Small intestine (tissue), 7 donors: ENCODE measurements around the gene ABR. TPM values are rescaled to one million over a fixed set of nuclear protein-coding genes. Genes with fewer than 3 reads are reported as not detected.
A peak's percentile ranks its signal among the peaks of the same experiment; 100 is the strongest.
"Not testable (repeated sequence)": the region's sequence is repeated elsewhere in the genome, so short reads cannot be mapped to it uniquely, and the experiment has no call there.

Source experiments
- DNase-seq, 2 donors: peaks; one replicate each; pipeline versions ENCODE4 v3.0.0 to v3.0.0-alpha.2; 2013
- FAIRE-seq: peaks from 2 replicates; lab custom pipeline; 2012; peaks lifted over from hg19 to GRCh38; lab: Jason Lieb, UNC
- H3K27ac ChIP-seq, 3 donors: one replicate each; pipeline ENCODE4 v1.5.1; 2013; ENCODE audit warnings: low read length in 2 of 3, mild to moderate bottlenecking in 2 of 3, control low read depth in 1 of 3, inconsistent platforms in 1 of 3, low read depth in 1 of 3, moderate library complexity in 1 of 3
- H3K27me3 ChIP-seq, 3 donors: one replicate each; pipeline ENCODE4 v1.6.1; 2013; ENCODE audit warnings: low read length in 3 of 3, inconsistent platforms in 1 of 3; ENCODE audit not compliant: control insufficient read depth in 3 of 3, insufficient read depth in 3 of 3
- H3K36me3 ChIP-seq, 3 donors: one replicate each; pipeline ENCODE4 v1.6.1; 2013; ENCODE audit warnings: low read length in 3 of 3, inconsistent platforms in 1 of 3, low read depth in 1 of 3, mild to moderate bottlenecking in 1 of 3, moderate library complexity in 1 of 3; ENCODE audit not compliant: control insufficient read depth in 3 of 3, insufficient read depth in 2 of 3
- H3K4me1 ChIP-seq, 3 donors: one replicate each; pipeline ENCODE4 v1.6.1; 2013; ENCODE audit warnings: low read length in 2 of 3, inconsistent platforms in 1 of 3, low read depth in 1 of 3, mild to moderate bottlenecking in 1 of 3, moderate library complexity in 1 of 3; ENCODE audit not compliant: control insufficient read depth in 3 of 3, insufficient read depth in 2 of 3
- H3K4me3 ChIP-seq, 3 donors: one replicate each; pipeline ENCODE4 v1.5.1; 2013; ENCODE audit warnings: low read length in 3 of 3, control low read depth in 1 of 3, inconsistent platforms in 1 of 3, low read depth in 1 of 3, mild to moderate bottlenecking in 1 of 3, moderate library complexity in 1 of 3
- H3K9me3 ChIP-seq, 2 donors: one replicate each; pipeline ENCODE4 v1.6.1; 2013; ENCODE audit warnings: low read depth in 1 of 2, low read length in 1 of 2; ENCODE audit not compliant: control insufficient read depth in 2 of 2, insufficient read depth in 1 of 2
- WGBS, 3 donors: extraction: QIAGEN DNeasy Blood & Tissue Kit; methylation state at CpG; one replicate each; pipeline ENCODE4 v1.1.7; 2013; 5-methylcytosine and 5-hydroxymethylcytosine counted together
- polyA plus RNA-seq, 4 donors: library from polyadenylated mRNA; stranded (reverse) in 3 of 4; unstranded in 1 of 4; fragments of 200-250 nt in 3 of 4; fragments of 120-200 nt in 1 of 4; gene quantifications; one replicate each; pipeline versions ENCODE4 v1.2.1 to v1.2.3, GENCODE V29; 2013
- donor health status: healthy with polysubstance abuse.
- donor health status: control.
- donor health status: control.
- donor health status: Bipolar disorder and iron deficiency.
- donor health status: healthy.

Gene ABR
- polyA plus RNA-seq, 4 donors: 69.8 to 131 (median 83.5) TPM

DNA sequence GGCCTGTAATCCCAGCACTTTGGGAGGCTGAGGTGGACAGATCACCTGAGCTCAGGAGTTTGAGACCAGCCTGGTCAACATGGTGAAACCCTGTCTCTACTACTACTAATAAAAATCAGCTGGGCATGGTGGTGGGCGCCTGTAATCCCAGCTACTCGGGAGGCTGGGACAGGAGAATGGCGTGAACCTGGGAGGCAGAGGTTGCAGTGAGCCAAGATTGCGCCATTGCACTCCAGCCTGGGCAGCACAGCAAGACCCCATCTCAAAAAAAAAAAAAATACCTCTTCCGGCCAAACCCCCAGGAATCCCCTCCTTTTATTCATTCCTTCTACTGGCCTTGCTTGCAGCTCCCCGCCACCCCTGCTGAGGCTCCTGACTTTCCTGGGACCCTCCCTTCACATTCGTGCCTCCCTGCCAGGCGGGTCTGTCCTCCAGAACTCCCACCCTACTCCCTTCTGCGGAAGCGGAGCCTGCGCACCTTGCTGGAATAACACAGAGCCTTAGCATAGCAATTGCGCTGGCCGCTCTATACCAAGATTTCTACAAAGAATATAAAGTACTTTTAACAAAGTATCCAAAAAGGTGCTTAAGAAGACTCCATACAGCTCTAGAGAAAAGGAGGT is 135.3 kb downstream of the ABR start:
- not testable (repeated sequence) for H3K27me3 ChIP-seq, H3K4me1 ChIP-seq, DNase-seq, H3K9me3 ChIP-seq, H3K4me3 ChIP-seq, FAIRE-seq
- Histone ChIP-seq H3K36me3 (peaks cover 3 to 92% (median 10%) of the 10 kb centered on the region in 3 donors), H3K27ac (peak overlapping the region in 1 of 3 donors; percentile 40)
- 92 to 95% (median 92%) methylated on average over 12 to 13 of the region's 13 CpGs for WGBS, 3 donors

- Histone ChIP-seq H3K27me3 (no peaks in the 10 kb centered on the region), H3K4me1 (peaks cover 0 to 3% (median 0%) of the 10 kb centered on the region in 3 donors), H3K36me3 (peaks cover 3 to 93% (median 8%) of the 10 kb centered on the region in 3 donors), H3K4me3 (no peak overlapping the region), H3K27ac (peak overlapping the region in 2 of 3 donors; percentile 40 to 44), H3K9me3 (no peaks in the 10 kb centered on the region)
- FAIRE-seq (no peak), DNase-seq (peak in 1 of 2 donors; percentile 32)
- 56 to 83% (median 81%) methylated on average over 21 of the region's 21 CpGs for WGBS, 3 donors
Measured at GRCh38 chr17:1043601-1044251, 136.1 kb downstream of the ABR start.

DNA sequence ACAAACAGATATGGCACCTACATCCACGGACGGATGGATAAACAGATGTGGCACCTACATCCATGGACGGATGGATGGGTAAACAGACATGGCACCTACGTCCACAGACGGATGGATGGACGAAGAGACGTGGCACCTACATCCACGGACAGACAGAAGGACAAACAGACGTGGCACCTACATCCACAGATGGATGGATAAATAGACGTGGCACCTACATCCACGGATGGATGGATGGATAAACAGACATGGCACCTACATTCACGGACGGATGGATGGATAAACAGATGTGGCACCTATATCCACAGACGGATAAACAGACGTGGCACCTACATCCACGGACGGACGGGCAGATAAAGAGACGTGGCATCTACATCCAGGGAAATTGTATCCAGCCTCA is 137.3 kb downstream of the ABR start:
- H3K4me3 ChIP-seq: no peak overlapping the region
- peaks cover 0 to 3% (median 0%) of the 10 kb centered on the region in 3 donors for H3K4me1 ChIP-seq
- no peaks in the 10 kb centered on the region for H3K9me3 ChIP-seq
- H3K36me3 ChIP-seq: peaks cover 3 to 94% (median 3%) of the 10 kb centered on the region in 3 donors
- DNase-seq: no peak
- H3K27me3 ChIP-seq: no peaks in the 10 kb centered on the region
- WGBS, 3 donors: 90 to 95% (median 95%) methylated on average over 19 of the region's 19 CpGs
- no peak for FAIRE-seq
- no peak overlapping the region for H3K27ac ChIP-seq

DNA sequence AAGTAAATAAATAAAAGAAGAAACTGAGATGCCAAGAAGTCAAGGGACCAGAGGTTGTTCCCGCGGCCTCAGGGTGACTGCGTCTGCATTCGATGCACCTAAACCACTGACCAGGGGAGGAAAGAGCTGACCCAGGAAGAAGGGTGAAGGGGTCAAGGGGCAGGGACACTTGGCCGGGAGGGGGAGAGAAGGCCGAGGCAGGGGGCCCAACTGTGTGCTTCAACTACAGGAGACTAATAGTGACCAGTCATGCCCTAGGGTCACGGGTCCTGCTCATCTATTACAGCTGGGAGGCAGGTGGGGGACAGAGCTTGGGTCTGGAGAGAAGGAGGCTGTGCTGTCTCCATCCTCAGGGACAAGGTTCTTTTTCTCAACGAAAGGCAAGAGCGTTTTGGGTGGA is 138.0 kb downstream of the ABR start:
- H3K27ac ChIP-seq: no peak overlapping the region
- FAIRE-seq (no peak), DNase-seq (no peak)
- H3K4me1 ChIP-seq: no peaks in the 10 kb centered on the region
- H3K4me3 ChIP-seq: no peak overlapping the region
- 92 to 95% (median 93%) methylated on average over 9 of the region's 9 CpGs for WGBS, 3 donors
- H3K27me3 ChIP-seq: no peaks in the 10 kb centered on the region
- H3K36me3 ChIP-seq: peaks cover 3 to 94% (median 3%) of the 10 kb centered on the region in 3 donors
- H3K9me3 ChIP-seq: no peaks in the 10 kb centered on the region

GRCh38 chr17:1040216-1040600 is 139.6 kb downstream of the ABR start:
- WGBS, 3 donors: 66 to 81% (median 78%) methylated on average over 12 to 13 of the region's 13 CpGs

GRCh38 chr17:1039511-1040215 is 140.1 kb downstream of the ABR start:
- peaks cover 3 to 95% (median 4%) of the 10 kb centered on the region in 3 donors for H3K36me3 ChIP-seq
- WGBS, 3 donors: 61 to 86% (median 82%) methylated on average over 23 to 30 of the region's 30 CpGs
- DNase-seq (peak in 1 of 2 donors; percentile 13), FAIRE-seq (no peak)
- H3K27ac ChIP-seq: peak overlapping the region in 2 of 3 donors; percentile 47 to 62
- no peak overlapping the region for H3K4me3 ChIP-seq
- no peaks in the 10 kb centered on the region for H3K4me1 ChIP-seq
- no peaks in the 10 kb centered on the region for H3K27me3 ChIP-seq
- H3K9me3 ChIP-seq: no peaks in the 10 kb centered on the region

More at GRCh38 chr17:1040216-1040600, 139.6 kb downstream of the ABR start:
- Histone ChIP-seq H3K27me3 (no peaks in the 10 kb centered on the region), H3K4me1 (no peaks in the 10 kb centered on the region), H3K27ac (peak overlapping the region in 2 of 3 donors; percentile 47 to 62), H3K4me3 (no peak overlapping the region), H3K36me3 (peaks cover 2 to 94% (median 3%) of the 10 kb centered on the region in 3 donors), H3K9me3 (no peaks in the 10 kb centered on the region)
- FAIRE-seq (no peak), DNase-seq (no peak)

DNA sequence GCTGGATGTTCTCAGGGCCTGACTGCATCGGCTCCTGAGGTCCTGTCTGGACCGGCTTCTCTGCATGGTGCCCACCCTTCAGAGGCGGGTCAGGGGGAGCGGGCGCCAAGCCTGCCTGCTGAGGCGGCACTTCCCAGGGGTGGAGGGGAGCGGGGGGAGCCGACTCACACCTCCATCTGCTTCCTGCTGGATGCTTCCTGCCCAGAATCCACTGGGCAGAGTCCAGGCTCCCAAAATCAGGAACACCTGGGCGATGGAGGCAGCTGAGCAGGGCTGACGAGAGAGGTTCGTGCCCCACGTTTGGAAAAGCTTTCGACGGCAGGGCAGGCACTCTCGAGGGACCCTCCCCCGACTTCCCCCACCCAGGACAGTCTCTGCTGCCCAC is 140.7 kb downstream of the ABR start:
- DNase-seq (no peak), FAIRE-seq (no peak)
- Histone ChIP-seq H3K27ac (peak overlapping the region in 1 of 3 donors; percentile 28), H3K36me3 (peaks cover 4 to 95% (median 5%) of the 10 kb centered on the region in 3 donors), H3K4me1 (no peaks in the 10 kb centered on the region), H3K9me3 (no peaks in the 10 kb centered on the region), H3K27me3 (no peaks in the 10 kb centered on the region), H3K4me3 (no peak overlapping the region)
- WGBS, 3 donors: 74 to 91% (median 89%) methylated on average over 16 of the region's 16 CpGs

DNA sequence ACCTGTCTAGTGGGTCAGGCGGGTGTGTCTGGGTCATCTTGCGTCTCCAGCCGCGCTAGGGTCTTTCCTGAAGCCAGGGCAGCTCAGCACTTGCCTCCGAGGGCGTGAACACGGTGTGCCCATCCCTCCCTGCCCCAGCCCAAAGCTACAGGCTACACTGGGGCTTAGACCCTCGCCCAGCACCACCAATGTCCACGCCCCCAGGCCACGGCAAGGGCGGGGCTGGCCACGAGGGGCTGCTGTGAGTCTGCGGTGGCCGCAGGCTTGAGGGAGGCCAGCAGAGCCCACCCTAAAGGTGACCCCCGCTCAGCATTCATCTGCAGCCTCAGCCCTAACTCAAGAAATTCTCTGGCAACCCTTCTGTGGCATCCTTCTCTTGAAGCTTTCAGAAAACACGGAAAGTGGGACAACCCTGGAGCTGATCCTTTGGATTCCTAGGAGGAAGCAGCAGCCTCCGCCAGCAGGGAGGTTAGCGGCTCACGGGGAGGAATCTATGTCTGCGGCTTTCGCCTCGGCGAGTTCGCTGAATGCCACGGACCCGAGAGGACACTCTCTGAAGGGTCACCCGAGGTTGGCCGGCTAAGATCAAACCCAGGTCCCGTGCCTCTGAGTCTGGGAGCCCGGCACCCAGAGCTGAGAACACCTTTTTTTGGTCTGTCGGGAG is 141.2 kb downstream of the ABR start:
- WGBS, 3 donors: 89 to 92% (median 91%) methylated on average over 31 of the region's 31 CpGs
- H3K36me3 ChIP-seq: peaks cover 4 to 95% (median 7%) of the 10 kb centered on the region in 3 donors
- FAIRE-seq (no peak), DNase-seq (no peak)
- H3K27ac ChIP-seq: no peak overlapping the region
- H3K27me3 ChIP-seq: no peaks in the 10 kb centered on the region
- H3K4me3 ChIP-seq: no peak overlapping the region
- no peaks in the 10 kb centered on the region for H3K4me1 ChIP-seq
- no peaks in the 10 kb centered on the region for H3K9me3 ChIP-seq
